ENCODE data around the gene ZNF354B. TPM values are rescaled to one million over a fixed set of nuclear protein-coding genes. Genes with fewer than 3 reads are reported as not detected.
"Not testable (repeated sequence)": the region's sequence is repeated elsewhere in the genome, so short reads cannot be mapped to it uniquely, and the experiment has no call there.

The ZNF354B gene
- 29.8 TPM for total RNA-seq

GRCh38 chr5:178859625-178860521 lies at the start of gene ZNF354B:
ZNF354B (plus strand) TSS chr5:178859953; CDS start chr5:178861048, 1,095 bp downstream.
- FAIRE-seq (no peak), DNase-seq (ENCODE audit: low spot score in 2 of 2) (peak; percentile 91 to 94)

- no peak for FAIRE-seq
These were observed 42.2 kb upstream of the ZNF354B start for GRCh38 chr5:178817506-178817905.

GRCh38 chr5:178818094-178818493 lies 41.7 kb upstream of the ZNF354B start:
- no peak for FAIRE-seq

More at GRCh38 chr5:178817506-178817905, 42.2 kb upstream of the ZNF354B start:
- DNase-seq (ENCODE audit: low spot score in 2 of 2) = no peak

GRCh38 chr5:178820001-178820400 lies 39.8 kb upstream of the ZNF354B start:
- DNase-seq (ENCODE audit: low spot score in 2 of 2) (no peak), FAIRE-seq (no peak)

More at GRCh38 chr5:178818094-178818493, 41.7 kb upstream of the ZNF354B start:
- no peak for DNase-seq (ENCODE audit: low spot score in 2 of 2)

GRCh38 chr5:178825444-178825843 lies 34.3 kb upstream of the ZNF354B start:
- FAIRE-seq = no peak

GRCh38 chr5:178826216-178826615 lies 33.5 kb upstream of the ZNF354B start:
- no peak for DNase-seq (ENCODE audit: low spot score in 2 of 2)
- no peak for FAIRE-seq

More at GRCh38 chr5:178825444-178825843, 34.3 kb upstream of the ZNF354B start:
- DNase-seq (ENCODE audit: low spot score in 2 of 2) = no peak

- DNase-seq (ENCODE audit: low spot score in 2 of 2) (no peak), FAIRE-seq (no peak)
These were observed 32.1 kb upstream of the ZNF354B start for GRCh38 chr5:178827636-178828035.

GRCh38 chr5:178831049-178831448 lies 28.7 kb upstream of the ZNF354B start:
- DNase-seq (ENCODE audit: low spot score in 2 of 2) (no peak), FAIRE-seq (no peak)

GRCh38 chr5:178832618-178833201 lies 27.0 kb upstream of the ZNF354B start:
- FAIRE-seq = no peak
- no peak for DNase-seq (ENCODE audit: low spot score in 2 of 2)

GRCh38 chr5:178836628-178837027 lies 23.1 kb upstream of the ZNF354B start:
- FAIRE-seq (no peak), DNase-seq (ENCODE audit: low spot score in 2 of 2) (no peak)

GRCh38 chr5:178838695-178839318 lies 20.9 kb upstream of the ZNF354B start:
- FAIRE-seq; DNase-seq (ENCODE audit: low spot score in 2 of 2): not testable (repeated sequence)

GRCh38 chr5:178839319-178839704 lies 20.4 kb upstream of the ZNF354B start:
- FAIRE-seq (no peak), DNase-seq (ENCODE audit: low spot score in 2 of 2) (peak in 1 of 2 donors; percentile 49)

GRCh38 chr5:178840399-178840798 lies 19.4 kb upstream of the ZNF354B start:
- FAIRE-seq; DNase-seq (ENCODE audit: low spot score in 2 of 2): not testable (repeated sequence)

GRCh38 chr5:178849316-178849715 lies 10.4 kb upstream of the ZNF354B start:
- FAIRE-seq (no peak), DNase-seq (ENCODE audit: low spot score in 2 of 2) (no peak)

GRCh38 chr5:178851951-178852350 lies 7.8 kb upstream of the ZNF354B start:
- no peak for FAIRE-seq
- no peak for DNase-seq (ENCODE audit: low spot score in 2 of 2)

GRCh38 chr5:178854284-178854683 lies 5.5 kb upstream of the ZNF354B start:
- FAIRE-seq = no peak

GRCh38 chr5:178860615-178861014 lies 862 bp downstream of the ZNF354B start:
- not testable (repeated sequence) for DNase-seq (ENCODE audit: low spot score in 2 of 2); FAIRE-seq

More at GRCh38 chr5:178854284-178854683, 5.5 kb upstream of the ZNF354B start:
- no peak for DNase-seq (ENCODE audit: low spot score in 2 of 2)

- DNase-seq (ENCODE audit: low spot score in 2 of 2) = no peak
- no peak for FAIRE-seq
These were observed 1.9 kb downstream of the ZNF354B start for GRCh38 chr5:178861627-178862026.

- no peak for FAIRE-seq
- DNase-seq (ENCODE audit: low spot score in 2 of 2) = no peak
These were observed 7.2 kb downstream of the ZNF354B start for GRCh38 chr5:178866946-178867345.

- no peak for FAIRE-seq
- no peak for DNase-seq (ENCODE audit: low spot score in 2 of 2)
These were observed 9.8 kb downstream of the ZNF354B start for GRCh38 chr5:178869577-178869976.

- FAIRE-seq = no peak
- no peak for DNase-seq (ENCODE audit: low spot score in 2 of 2)
These were observed 10.7 kb downstream of the ZNF354B start for GRCh38 chr5:178870411-178870810.

All from frontal cortex (tissue), 4 donors.